ENCODE results near the gene GREB1. TPM values are rescaled to one million over a fixed set of nuclear protein-coding genes. Genes with fewer than 3 reads are reported as not detected.

Gene GREB1
- total RNA-seq, 1 donor from 2014 or later: under 0.01 TPM

GRCh38 chr2:11597538-11598225, 63.8 kb downstream of the GREB1 start:
- Histone ChIP-seq H3K4me3 (ENCODE audit: low read depth, low read length) (no peak overlapping the region), H3K36me3 (ENCODE audit: control insufficient read depth, insufficient read depth, low read length) (no peaks in the 10 kb centered on the region), H3K27me3 (ENCODE audit: control insufficient read depth, insufficient read depth, low read length) (no peaks in the 10 kb centered on the region)
- no peak for DNase-seq (ENCODE audit: low read depth)
- FAIRE-seq: peak; percentile 7
- TF ChIP-seq CTCF (IDR thresholded peaks at IDR 0.05; ENCODE audit: insufficient read depth, low read length, severe bottlenecking): no peak

DNA sequence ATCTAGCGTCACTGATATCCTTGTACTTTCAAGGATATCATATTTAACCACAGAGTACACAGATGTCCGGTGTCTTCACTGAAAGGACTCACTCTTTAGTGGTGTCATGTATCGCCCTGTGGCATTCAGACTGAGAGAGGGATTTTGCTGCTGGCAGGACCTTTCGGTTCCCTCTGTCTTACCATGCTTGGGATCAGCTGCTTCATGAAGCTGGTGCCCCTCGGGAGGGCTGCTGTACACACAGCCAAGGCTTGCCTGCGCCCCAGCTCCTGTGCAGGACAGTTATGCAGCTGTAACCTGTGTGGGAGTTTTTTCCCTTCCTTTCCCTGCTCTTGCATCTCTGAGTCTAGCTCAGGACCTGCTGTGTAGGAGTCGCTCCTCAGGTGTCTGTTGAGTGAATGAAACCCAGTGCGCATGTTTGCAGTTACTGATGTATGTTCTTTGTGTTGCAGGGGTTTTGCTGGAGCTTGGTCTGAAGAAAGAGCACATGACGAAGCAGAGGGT, 64.4 kb downstream of the GREB1 start:
- no peaks in the 10 kb centered on the region for H3K36me3 ChIP-seq (ENCODE audit: control insufficient read depth, insufficient read depth, low read length)
- H3K4me3 ChIP-seq (ENCODE audit: low read depth, low read length): no peak overlapping the region
- TF ChIP-seq CTCF (IDR thresholded peaks at IDR 0.05; ENCODE audit: insufficient read depth, low read length, severe bottlenecking): no peak
- no peak for DNase-seq (ENCODE audit: low read depth)
- no peak for FAIRE-seq
- H3K27me3 ChIP-seq (ENCODE audit: control insufficient read depth, insufficient read depth, low read length): no peaks in the 10 kb centered on the region

GRCh38 chr2:11602563-11603204, 68.8 kb downstream of the GREB1 start:
- FAIRE-seq: no peak
- TF ChIP-seq CTCF (IDR thresholded peaks at IDR 0.05; ENCODE audit: insufficient read depth, low read length, severe bottlenecking): no peak
- Histone ChIP-seq H3K27me3 (ENCODE audit: control insufficient read depth, insufficient read depth, low read length) (peaks cover 1% of the 10 kb centered on the region), H3K4me3 (ENCODE audit: low read depth, low read length) (no peak overlapping the region), H3K36me3 (ENCODE audit: control insufficient read depth, insufficient read depth, low read length) (no peaks in the 10 kb centered on the region)
- no peak for DNase-seq (ENCODE audit: low read depth)

GRCh38 chr2:11610624-11611242, 76.9 kb downstream of the GREB1 start:
- H3K36me3 ChIP-seq (ENCODE audit: control insufficient read depth, insufficient read depth, low read length): no peaks in the 10 kb centered on the region
- FAIRE-seq: no peak
- no peak for TF ChIP-seq CTCF (IDR thresholded peaks at IDR 0.05; ENCODE audit: insufficient read depth, low read length, severe bottlenecking)
- peaks cover 1% of the 10 kb centered on the region for H3K27me3 ChIP-seq (ENCODE audit: control insufficient read depth, insufficient read depth, low read length)
- DNase-seq (ENCODE audit: low read depth): no peak
- H3K4me3 ChIP-seq (ENCODE audit: low read depth, low read length): no peak overlapping the region

GRCh38 chr2:11611251-11611650, 77.4 kb downstream of the GREB1 start:
- Histone ChIP-seq H3K36me3 (ENCODE audit: control insufficient read depth, insufficient read depth, low read length) (no peaks in the 10 kb centered on the region), H3K27me3 (ENCODE audit: control insufficient read depth, insufficient read depth, low read length) (no peaks in the 10 kb centered on the region), H3K4me3 (ENCODE audit: low read depth, low read length) (no peak overlapping the region)
- DNase-seq (ENCODE audit: low read depth) (no peak), FAIRE-seq (no peak)
- TF ChIP-seq CTCF (IDR thresholded peaks at IDR 0.05; ENCODE audit: insufficient read depth, low read length, severe bottlenecking): no peak

Measured in bronchial epithelial cell (primary cell).